A673 (cell line): Measurements from ENCODE around the gene PTTG1IP. TPM values are rescaled to one million over a fixed set of nuclear protein-coding genes. Genes with fewer than 3 reads are reported as not detected.

Experiments used
- BruUV-seq: library from RNA; stranded (reverse); fragments of 400-500 nt; replicated peaks from 2 replicates; lab custom pipeline; 2021; lab: Mats Ljungman, UMichigan
- CTCF ChIA-PET: fragments of 300-600 bp; sonication (Branson Sonifier 250); formaldehyde crosslinking; loops from one replicate; lab custom pipeline; 2022; ENCODE audit warnings: antibody characterized with exemption; lab: Charles Lee
- POLR2A ChIA-PET: fragments of 300-600 bp; sonication (Branson Sonifier 250); formaldehyde crosslinking; loops from one replicate; lab custom pipeline; 2022; ENCODE audit warnings: antibody characterized with exemption; ENCODE audit not compliant: low non-redundant PET; lab: Charles Lee
- DNase-seq: peaks from one replicate; pipeline ENCODE4 v3.0.0-alpha.2; 2015; ENCODE audit warnings: low spot score
- H3K27ac ChIP-seq: fragments of 200-600 bp; sonication (generic); 2 replicates; pipeline ENCODE4 v1.5.1; 2016; ENCODE audit warnings: mixed run types, low read depth, mild to moderate bottlenecking, mixed read lengths, antibody characterized with exemption, low read length; ENCODE audit not compliant: poor library complexity, severe bottlenecking
- H3K27me3 ChIP-seq: fragments of 200-600 bp; sonication (generic); replicated peaks from 2 replicates; pipeline ENCODE4 v1.6.1; 2017; ENCODE audit warnings: mixed run types, low read depth, mild to moderate bottlenecking, mixed read lengths, antibody characterized with exemption, low read length; ENCODE audit not compliant: insufficient read depth, poor library complexity
- H3K36me3 ChIP-seq: fragments of 200-600 bp; sonication (generic); 2 replicates; pipeline ENCODE4 v1.6.1; 2016; ENCODE audit warnings: mixed run types, mild to moderate bottlenecking, mixed read lengths, antibody characterized with exemption, low read length; ENCODE audit not compliant: insufficient read depth, poor library complexity, severe bottlenecking
- H3K4me1 ChIP-seq: fragments of 200-600 bp; sonication (generic); 2 replicates; pipeline ENCODE4 v1.6.1; 2017; ENCODE audit warnings: mixed run types, mild to moderate bottlenecking, mixed read lengths, antibody characterized with exemption, low read length; ENCODE audit not compliant: insufficient read depth, poor library complexity, severe bottlenecking
- H3K4me3 ChIP-seq: fragments of 200-600 bp; sonication (generic); 2 replicates; pipeline ENCODE4 v1.5.1; 2016; ENCODE audit warnings: low read depth, mixed run types, mild to moderate bottlenecking, mixed read lengths, low read length; ENCODE audit not compliant: poor library complexity, severe bottlenecking
- H3K9me3 ChIP-seq: fragments of 200-600 bp; sonication (generic); 2 replicates; pipeline ENCODE4 v1.6.1; 2016; ENCODE audit warnings: mixed run types, low read depth, mild to moderate bottlenecking, mixed read lengths, antibody characterized with exemption, low read length; ENCODE audit not compliant: poor library complexity, severe bottlenecking
- EZH2 ChIP-seq: fragments of 200-600 bp; sonication (generic); IDR thresholded peaks from 2 replicates; pipeline ENCODE4 v1.6.1; 2017; ENCODE audit warnings: borderline replicate concordance, low read depth, mild to moderate bottlenecking, mixed read lengths, antibody characterized with exemption, low read length; ENCODE audit not compliant: poor library complexity, severe bottlenecking
- intact Hi-C: fragments of 100-400 bp; cut with micrococcal nuclease; formaldehyde crosslinking; loops from one replicate; pipeline ENCODE4 v1.10.0; 2022; ENCODE audit not compliant: unreplicated experiment
- total RNA-seq: library from RNA; stranded (reverse); gene quantifications from 2 replicates; pipeline ENCODE4 v1.2.3, GENCODE V29; 2021
- TF ChIP-seq, protein P1 (sequence below): fragments of 300-800, 200-600 bp; sonication (generic); conservative IDR thresholded peaks from 2 replicates; pipeline ENCODE4 v1.5.1; 2017; ENCODE audit warnings: low read depth, mild to moderate bottlenecking, antibody characterized with exemption, low read length, moderate library complexity, mixed read lengths

The PTTG1IP gene
- total RNA-seq, 1 experiment from 2014 or later, result 216 TPM

DNA sequence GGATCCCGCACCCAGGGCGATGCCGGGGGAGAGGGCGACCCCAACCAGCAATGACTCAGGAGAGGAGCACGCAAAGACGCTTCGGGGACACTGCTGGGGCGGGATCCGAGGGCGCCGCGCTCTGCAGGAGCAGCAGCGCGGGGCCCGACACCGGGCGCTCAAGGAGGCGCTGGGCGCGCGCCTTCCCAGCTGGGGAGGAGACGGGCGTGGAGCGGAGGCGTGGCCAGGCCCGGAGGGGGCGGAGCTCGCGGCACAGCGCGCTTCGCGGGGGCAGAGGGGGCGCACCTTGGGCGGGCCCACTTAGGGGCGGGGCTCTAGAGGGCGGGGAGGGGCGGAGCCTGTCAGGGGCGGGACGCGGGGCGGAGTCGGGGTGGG lies 56.0 kb downstream of the PTTG1IP start:
- CTCF ChIA-PET, result interaction anchor here (0.5 to 0.6 kb wide), 2 partner anchors 149 to 321 kb away, joined by 3 to 4 read pairs; no protein-coding TSS in a partner anchor
- Histone ChIP-seq H3K36me3 (peaks cover 8% of the 10 kb centered on the region), H3K4me1 (peaks cover 21% of the 10 kb centered on the region), H3K4me3 (peak overlapping the region; percentile 68), H3K27me3 (no peaks in the 10 kb centered on the region), H3K9me3 (peaks cover 20% of the 10 kb centered on the region), H3K27ac (peak overlapping the region; percentile 90)
- intact Hi-C loops, result no loop called here
- POLR2A ChIA-PET, result no interaction called here
- no TSS peak for BruUV-seq
- TF ChIP-seq, protein P1, sequence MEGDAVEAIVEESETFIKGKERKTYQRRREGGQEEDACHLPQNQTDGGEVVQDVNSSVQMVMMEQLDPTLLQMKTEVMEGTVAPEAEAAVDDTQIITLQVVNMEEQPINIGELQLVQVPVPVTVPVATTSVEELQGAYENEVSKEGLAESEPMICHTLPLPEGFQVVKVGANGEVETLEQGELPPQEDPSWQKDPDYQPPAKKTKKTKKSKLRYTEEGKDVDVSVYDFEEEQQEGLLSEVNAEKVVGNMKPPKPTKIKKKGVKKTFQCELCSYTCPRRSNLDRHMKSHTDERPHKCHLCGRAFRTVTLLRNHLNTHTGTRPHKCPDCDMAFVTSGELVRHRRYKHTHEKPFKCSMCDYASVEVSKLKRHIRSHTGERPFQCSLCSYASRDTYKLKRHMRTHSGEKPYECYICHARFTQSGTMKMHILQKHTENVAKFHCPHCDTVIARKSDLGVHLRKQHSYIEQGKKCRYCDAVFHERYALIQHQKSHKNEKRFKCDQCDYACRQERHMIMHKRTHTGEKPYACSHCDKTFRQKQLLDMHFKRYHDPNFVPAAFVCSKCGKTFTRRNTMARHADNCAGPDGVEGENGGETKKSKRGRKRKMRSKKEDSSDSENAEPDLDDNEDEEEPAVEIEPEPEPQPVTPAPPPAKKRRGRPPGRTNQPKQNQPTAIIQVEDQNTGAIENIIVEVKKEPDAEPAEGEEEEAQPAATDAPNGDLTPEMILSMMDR, result no peak
- TF ChIP-seq EZH2, result no peak
- peak; percentile 93 for DNase-seq

DNA sequence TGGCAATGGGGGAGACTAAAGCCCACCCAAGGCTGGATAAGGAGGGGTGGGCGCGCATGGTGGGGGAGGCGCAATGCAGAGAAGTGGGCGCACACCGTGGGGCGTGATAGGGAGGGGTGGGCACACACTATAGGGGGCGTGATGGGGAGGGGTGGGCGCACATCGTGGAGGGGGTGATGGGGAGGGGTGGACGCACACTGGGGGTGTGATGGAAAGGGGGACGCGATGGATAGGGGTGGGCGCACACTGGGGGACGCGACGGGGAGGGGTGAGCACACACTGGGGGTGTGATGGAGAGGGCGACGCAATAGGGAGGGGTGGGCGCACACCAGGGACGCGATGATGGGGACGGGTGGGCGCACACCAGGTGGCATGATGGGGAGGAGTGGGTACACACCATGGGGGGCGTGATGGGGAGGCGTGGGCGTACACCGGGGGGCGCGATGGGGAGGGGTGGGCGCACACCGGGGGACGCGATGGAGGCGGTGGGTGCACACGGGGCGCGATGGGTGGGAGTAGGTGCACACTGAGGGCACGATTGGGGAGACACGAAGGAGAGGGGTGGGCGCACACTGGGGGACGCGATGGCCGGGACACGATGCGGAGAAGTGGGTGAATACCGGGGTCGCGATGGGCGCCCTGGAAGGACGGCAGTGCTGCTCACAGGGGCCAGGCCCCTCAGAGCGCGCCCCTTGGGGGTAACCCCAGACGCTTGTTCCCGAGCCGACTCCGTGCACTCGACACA lies 56.6 kb downstream of the PTTG1IP start:
- POLR2A ChIA-PET, result no interaction called here
- no peak for TF ChIP-seq EZH2
- TF ChIP-seq, protein P1, result no peak
- intact Hi-C loops, result no loop called here

DNA sequence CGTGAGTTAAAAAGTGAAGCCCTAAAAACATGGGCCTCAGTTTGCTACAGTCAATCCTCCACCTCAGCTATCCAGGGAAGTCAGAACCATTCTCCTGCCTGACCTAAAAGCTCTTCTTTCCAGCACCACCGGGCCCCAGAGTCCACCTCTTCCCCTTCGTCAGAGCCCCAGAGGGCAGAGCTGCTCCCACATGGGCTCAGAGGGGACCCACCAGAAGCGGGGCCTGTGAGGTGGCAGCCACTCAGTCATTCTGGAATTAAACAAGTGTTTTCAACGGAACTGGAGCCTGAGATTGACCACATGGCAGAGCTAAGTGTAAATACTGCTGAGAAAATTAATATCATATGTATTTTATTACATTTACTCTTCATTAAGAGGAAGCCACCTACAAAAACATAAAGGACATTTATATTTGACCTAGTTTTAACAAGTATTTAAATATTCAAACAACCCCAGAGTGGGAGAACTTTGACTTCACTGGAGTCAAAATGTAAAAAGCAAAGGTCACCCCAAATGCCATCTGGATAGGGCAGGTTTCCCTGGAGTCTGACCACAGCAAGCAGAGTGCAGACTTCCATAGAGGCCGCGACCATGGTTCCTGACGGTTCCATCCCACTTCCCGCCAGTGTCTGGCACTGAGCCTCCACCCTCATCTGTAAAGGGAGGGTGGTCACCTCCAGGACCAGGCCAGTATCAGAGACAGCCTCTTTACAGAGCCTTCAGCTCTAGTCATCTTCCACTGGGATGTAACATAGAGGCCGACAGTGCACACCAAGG lies 57.5 kb downstream of the PTTG1IP start:
- BruUV-seq, result TSS peak; percentile 38
- TF ChIP-seq, protein P1, result no peak
- H3K4me1 ChIP-seq, result peaks cover 21% of the 10 kb centered on the region
- peak overlapping the region; percentile 34 for H3K27ac ChIP-seq
- peak overlapping the region; percentile 68 for H3K4me3 ChIP-seq
- no peak for DNase-seq
- POLR2A ChIA-PET, result no interaction called here
- no peaks in the 10 kb centered on the region for H3K27me3 ChIP-seq
- H3K36me3 ChIP-seq, result peaks cover 8% of the 10 kb centered on the region
- peaks cover 15% of the 10 kb centered on the region for H3K9me3 ChIP-seq
- CTCF ChIA-PET, result no interaction called here
- intact Hi-C loops, result no loop called here

More for the DNA sequence above, 56.6 kb downstream of the PTTG1IP start:
- Histone ChIP-seq H3K9me3 (peaks cover 18% of the 10 kb centered on the region), H3K27me3 (no peaks in the 10 kb centered on the region), H3K27ac (peak overlapping the region; percentile 90), H3K4me3 (peak overlapping the region; percentile 68), H3K36me3 (peaks cover 8% of the 10 kb centered on the region), H3K4me1 (peaks cover 21% of the 10 kb centered on the region)
- CTCF ChIA-PET, result no interaction called here
- DNase-seq, result no peak
- BruUV-seq, result no TSS peak
